NCI-H2171 (cell line): ENCODE results near the gene ATP10A.
A peak's percentile ranks its signal among the peaks of the same experiment; 100 is the strongest.
"Not testable (repeated sequence)": the region's sequence is repeated elsewhere in the genome, so short reads cannot be mapped to it uniquely, and the experiment has no call there.

Experiments
- DNase-seq: peaks from one replicate; lab custom pipeline; 2025; lab: John Stamatoyannopoulos, UW

The ATP10A gene

GRCh38 chr15:25770618-25771337 lies 92.3 kb downstream of the ATP10A start:
- no peak for DNase-seq

GRCh38 chr15:25770031-25770430 lies 93.1 kb downstream of the ATP10A start:
- DNase-seq = no peak

GRCh38 chr15:25768271-25768670 lies 94.9 kb downstream of the ATP10A start:
- DNase-seq = no peak

DNA sequence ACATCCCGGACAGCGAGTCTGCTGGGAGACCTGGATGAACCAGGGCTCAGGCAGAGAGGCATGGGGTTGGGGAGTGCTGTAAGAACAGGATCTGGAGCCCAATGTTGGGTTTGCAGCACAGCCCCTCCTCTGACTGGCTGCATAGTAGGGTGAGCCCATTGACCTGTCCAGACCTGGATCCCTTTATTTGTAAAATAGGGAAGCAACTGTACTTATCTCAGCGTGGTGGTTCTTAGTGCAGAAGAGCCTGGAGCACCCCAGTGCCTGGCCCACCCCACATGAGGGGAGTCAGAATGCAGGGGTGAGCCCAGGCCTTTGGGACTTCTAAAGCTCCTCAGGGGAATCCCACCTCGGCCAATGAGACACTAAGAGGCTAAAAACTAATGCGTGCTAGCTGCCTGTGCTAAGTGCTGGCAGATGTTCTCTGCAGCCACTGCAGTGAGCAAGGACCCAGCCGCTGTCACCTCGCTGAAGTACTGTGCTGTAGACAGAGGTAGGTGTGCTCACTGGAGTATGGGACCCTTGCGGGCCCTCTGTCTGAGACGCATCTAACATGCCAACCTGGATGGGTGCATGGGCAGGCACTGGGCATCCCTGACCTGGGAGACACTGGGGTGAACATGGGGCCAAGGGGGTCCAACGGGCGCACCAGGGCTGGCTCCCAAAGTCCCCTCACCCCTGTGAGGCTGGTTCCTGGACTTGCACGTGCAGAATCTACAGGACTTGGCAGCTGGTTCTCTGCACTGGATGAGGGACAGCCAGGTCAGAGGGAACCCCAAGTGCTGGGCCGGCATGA lies 95.6 kb downstream of the ATP10A start:
- no peak for DNase-seq

GRCh38 chr15:25766417-25766816 lies 96.7 kb downstream of the ATP10A start:
- DNase-seq = no peak

- DNase-seq = no peak
These were observed 98.0 kb downstream of the ATP10A start for GRCh38 chr15:25764980-25765735.

DNA sequence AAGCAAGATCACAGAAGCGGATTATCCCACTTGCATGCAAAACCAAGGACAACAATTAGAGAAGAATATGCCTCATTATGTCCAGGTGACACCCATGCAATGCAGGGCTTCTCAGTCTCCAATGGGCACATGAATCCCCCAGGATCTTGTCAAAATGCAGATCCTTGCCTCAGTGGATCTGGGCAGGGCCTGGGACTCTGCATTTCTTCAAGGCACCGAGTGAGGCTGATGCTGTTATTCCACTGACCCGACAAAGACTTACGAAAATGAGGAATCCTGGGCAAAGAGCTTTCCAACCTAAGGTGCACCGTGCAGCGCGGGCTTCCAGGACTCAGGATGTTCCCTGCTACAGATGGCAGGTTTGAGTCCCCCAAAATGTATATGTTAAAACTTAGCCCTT lies 99.2 kb downstream of the ATP10A start:
- DNase-seq = no peak

DNA sequence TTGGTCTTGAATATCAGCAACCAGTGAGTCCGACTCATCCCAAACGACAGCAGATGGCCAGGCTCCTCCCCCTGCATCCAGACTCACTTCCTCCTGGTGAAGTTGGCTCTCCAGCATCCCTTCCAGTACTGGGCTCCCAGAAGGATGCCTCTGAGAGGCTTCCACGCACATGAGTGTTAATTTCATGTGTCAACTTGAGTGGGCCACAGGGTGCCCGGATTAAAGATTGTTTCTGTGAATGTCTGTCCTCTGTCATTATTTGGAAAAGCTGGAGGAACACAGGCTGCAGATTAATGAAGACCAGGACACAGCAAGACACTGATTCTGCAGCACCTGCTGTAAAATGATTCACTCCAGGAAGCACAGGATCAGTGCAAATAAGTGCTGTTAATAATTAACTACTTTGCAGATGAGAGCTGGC lies 99.8 kb downstream of the ATP10A start:
- no peak for DNase-seq

GRCh38 chr15:25761971-25762662 lies 101.0 kb downstream of the ATP10A start:
- DNase-seq = no peak

DNA sequence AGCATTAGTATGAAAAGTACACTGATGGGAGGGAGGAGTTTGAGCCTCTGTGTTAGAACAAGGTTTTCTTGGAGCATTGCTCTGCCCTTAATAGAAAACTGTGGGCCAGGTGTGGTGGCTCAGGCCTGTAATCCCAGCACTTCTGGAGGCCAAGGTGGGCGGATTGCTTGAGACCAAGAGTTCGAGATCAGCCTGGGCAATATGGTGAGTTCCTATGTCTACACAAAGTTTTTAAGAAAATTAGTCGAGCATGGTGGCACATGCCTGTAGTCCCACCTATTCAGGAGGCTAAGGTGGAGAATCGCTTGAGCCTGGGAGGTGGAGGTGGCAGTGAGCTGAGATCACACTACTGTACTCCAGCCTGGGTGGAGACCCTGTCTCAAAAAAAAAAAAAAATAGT lies 103.7 kb downstream of the ATP10A start:
- DNase-seq = no peak

- not testable (repeated sequence) for DNase-seq
These were observed 104.5 kb downstream of the ATP10A start for GRCh38 chr15:25758612-25759011.

- DNase-seq = no peak
These were observed 119.4 kb downstream of the ATP10A start for GRCh38 chr15:25743548-25744275.

- no peak for DNase-seq
These were observed 120.2 kb downstream of the ATP10A start for GRCh38 chr15:25742776-25743547.

DNA sequence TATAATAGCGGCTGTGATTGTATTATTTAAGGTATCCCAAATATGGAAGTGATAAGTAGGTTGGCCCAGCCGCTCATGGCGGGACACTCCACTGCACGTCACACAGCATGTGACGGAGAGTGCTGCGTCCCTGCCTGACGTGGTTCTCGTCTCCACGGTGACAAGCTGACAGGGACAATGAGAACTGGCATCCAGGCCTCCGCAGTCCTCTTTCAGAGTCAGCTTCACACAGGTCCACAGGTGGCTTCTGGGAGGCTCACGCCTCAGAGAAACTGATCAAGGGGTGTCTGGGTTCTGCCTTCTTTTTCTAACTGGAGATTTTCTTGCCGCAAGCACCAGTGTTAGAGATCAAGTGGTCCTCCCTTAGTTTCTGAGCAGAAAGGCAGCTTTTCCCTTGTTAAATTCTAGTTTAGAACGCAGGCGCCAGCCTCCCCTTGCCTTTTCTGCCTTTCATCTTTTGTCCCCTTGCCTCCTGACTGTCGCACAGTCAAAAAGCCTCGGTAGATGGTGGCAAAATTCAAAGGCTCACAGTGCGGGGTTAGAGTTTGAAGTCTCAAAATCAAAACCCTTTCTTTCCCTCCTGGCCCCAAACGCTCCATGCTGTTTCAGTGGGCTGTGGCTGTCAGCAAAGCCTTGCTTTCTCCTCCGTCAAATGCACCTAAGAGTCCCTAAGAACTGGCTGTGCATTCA lies 120.9 kb downstream of the ATP10A start:
- no peak for DNase-seq

GRCh38 chr15:25741256-25741580 lies 121.9 kb downstream of the ATP10A start:
- no peak for DNase-seq

DNA sequence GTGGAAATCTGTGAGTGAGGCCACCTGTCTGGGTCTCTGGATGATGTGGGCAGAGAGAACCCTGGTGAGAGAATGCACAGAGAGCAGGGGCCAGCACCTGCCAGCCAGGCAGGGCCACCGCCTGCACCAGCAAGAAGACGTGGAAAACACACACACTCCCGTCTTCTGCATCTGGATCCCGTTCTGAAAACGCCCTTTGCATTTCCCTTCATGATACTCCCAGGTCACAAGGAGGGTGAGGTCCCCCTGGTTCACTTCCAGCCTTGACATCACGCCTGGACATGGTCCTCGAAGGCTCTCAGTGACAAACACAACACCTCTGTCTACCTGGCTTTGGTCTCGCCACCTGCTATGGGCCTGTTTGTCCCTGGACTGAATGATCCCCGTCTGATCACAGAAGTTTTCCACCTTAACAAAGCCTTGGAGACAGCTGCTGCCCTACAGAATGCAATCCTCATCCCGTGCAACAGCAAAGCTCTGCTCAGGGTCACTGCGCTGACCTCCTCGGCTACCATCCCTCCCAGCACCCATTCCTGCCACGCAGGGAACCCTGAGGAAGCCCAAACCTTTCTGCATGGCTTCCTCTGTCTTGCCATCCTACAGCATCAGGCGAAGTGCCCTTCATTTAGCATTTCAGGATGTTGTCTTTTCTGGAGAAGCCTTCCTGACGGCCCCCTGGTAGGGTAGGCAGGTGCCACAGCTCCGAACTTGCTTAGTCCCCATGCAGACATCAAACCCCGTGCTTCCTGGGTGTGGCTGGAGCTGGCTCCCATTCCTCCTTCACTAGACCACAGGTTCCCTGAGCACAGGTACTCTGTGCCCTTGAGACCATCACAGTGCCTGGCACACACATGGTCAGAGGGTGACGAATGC lies 122.5 kb downstream of the ATP10A start:
- DNase-seq = no peak

GRCh38 chr15:25739687-25740121 lies 123.4 kb downstream of the ATP10A start:
- DNase-seq = peak; percentile 8

- DNase-seq = no peak
These were observed 124.8 kb downstream of the ATP10A start for GRCh38 chr15:25738171-25738965.
